AG09309 (cell line): ENCODE results near the gene SYT1.

Experiments
- DNase-seq: peaks from one replicate; pipeline ENCODE4 v3.0.0-alpha.2; 2010; ENCODE audit warnings: low read depth
- H3K4me3 ChIP-seq: 2 replicates; pipeline ENCODE4 v1.5.1; 2011; ENCODE audit warnings: mild to moderate bottlenecking, low read depth, low read length, moderate library complexity; ENCODE audit not compliant: control insufficient read depth
- CTCF ChIP-seq: IDR thresholded peaks from 2 replicates; pipeline ENCODE4 v1.5.1; 2011; ENCODE audit warnings: mild to moderate bottlenecking, low read depth, low read length, inconsistent platforms; ENCODE audit not compliant: insufficient read depth, control insufficient read depth; ENCODE audit errors: missing control alignments

Gene SYT1

DNA sequence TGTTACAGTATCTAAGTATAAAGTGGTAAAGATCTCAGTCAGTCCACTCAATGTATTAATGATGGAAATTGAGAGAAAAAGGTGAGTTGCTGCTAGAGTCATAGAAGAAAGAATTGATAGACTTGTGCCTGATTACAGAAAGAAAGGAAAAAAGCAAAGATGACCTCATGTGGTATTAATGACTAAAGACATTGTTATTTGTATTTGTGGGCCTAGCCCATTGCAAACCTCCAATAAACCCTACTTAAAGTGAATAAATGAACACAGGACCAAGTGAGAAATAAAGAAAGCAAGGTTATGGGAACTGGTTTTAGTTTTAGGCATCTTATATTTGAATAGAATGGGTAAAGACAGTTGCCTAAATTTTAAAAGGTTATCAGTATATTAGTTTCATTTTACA lies 105.5 kb downstream of the SYT1 start:
- no peak for DNase-seq
- TF ChIP-seq CTCF: no peak
- no peak overlapping the region for H3K4me3 ChIP-seq

GRCh38 chr12:78977304-78977867 lies 112.8 kb downstream of the SYT1 start:
- TF ChIP-seq CTCF: no peak
- H3K4me3 ChIP-seq: no peak overlapping the region
- no peak for DNase-seq

- no peak overlapping the region for H3K4me3 ChIP-seq
Measured at GRCh38 chr12:78994168-78994791, 129.7 kb downstream of the SYT1 start.

DNA sequence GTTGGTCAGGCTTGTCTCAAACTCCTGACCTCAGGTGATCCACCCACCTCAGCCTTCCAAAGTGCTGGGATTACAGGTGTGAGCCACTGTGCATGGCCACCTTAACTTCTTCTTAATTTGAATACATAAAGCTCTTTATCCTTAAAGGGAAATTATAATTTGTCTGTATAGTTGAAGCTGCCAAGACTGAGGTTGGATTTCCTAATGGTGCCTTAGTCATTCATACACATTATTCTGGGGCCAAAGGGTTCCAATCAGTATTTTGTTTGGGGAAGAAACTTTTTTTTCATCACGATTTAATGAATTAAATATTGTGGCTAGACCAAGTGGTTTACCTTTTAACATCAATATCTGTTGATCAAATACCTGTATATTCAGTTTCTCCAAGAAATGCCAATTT lies 135.9 kb downstream of the SYT1 start:
- H3K4me3 ChIP-seq: no peak overlapping the region
- TF ChIP-seq CTCF: no peak
- DNase-seq: no peak

More at GRCh38 chr12:78994168-78994791, 129.7 kb downstream of the SYT1 start:
- TF ChIP-seq CTCF: no peak
- DNase-seq: no peak

- no peak overlapping the region for H3K4me3 ChIP-seq
- no peak for DNase-seq
- no peak for TF ChIP-seq CTCF
Measured at GRCh38 chr12:79001404-79001803, 136.8 kb downstream of the SYT1 start.

GRCh38 chr12:79006306-79006705 lies 141.7 kb downstream of the SYT1 start:
- no peak overlapping the region for H3K4me3 ChIP-seq
- no peak for DNase-seq
- peak; percentile 49 for TF ChIP-seq CTCF
